HG02884 (cell line): ENCODE measurements around the gene DUSP6.
A peak's percentile ranks its signal among the peaks of the same experiment; 100 is the strongest.

ENCODE experiments used
- ATAC-seq: cut with Tn5 transposase; IDR thresholded peaks from one replicate; pipeline ENCODE4 v1.9.1; 2021; ENCODE audit warnings: mild to moderate bottlenecking, moderate library complexity; ENCODE audit not compliant: unreplicated experiment

The DUSP6 gene, protein sequence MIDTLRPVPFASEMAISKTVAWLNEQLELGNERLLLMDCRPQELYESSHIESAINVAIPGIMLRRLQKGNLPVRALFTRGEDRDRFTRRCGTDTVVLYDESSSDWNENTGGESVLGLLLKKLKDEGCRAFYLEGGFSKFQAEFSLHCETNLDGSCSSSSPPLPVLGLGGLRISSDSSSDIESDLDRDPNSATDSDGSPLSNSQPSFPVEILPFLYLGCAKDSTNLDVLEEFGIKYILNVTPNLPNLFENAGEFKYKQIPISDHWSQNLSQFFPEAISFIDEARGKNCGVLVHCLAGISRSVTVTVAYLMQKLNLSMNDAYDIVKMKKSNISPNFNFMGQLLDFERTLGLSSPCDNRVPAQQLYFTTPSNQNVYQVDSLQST

DNA sequence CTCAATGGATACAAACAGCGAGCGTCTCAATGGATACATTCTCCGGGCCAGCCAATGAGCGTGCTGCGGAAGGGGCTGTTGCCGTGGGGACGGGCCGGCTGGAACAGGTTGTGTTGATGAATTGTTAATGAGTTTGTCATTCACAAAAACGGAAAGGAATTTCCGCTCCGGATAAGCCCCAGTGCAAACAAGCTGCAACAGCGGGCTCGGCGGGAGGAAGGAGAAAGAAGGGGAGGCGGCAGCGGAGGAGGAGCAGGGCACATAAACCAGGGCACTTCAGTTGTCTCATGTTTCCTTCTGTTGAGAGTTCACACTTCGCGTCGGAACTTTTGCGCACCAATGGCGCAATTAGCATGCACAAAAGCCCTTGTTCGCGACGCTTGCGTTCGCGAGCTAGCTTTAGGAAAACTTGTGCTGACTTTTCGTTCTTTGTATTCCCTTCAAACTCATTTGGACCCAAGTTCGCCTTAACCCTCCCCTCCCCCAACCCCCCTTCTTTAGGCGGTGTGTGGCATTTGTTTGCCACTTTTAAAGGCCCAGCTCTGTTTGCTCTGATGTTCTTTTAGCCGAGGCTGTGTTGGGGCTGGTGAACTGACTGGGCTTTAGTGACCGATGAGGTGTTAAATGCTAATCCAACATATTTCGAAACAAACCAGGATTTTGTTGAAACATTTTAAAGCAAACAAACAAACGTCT is at the start of gene DUSP6:
Gene DUSP6, minus strand, starts transcription at position 10 of the 696 bp plus-strand sequence. CDS start 462 bp downstream, outside the sequence.
- peak; percentile 31 for ATAC-seq

DNA sequence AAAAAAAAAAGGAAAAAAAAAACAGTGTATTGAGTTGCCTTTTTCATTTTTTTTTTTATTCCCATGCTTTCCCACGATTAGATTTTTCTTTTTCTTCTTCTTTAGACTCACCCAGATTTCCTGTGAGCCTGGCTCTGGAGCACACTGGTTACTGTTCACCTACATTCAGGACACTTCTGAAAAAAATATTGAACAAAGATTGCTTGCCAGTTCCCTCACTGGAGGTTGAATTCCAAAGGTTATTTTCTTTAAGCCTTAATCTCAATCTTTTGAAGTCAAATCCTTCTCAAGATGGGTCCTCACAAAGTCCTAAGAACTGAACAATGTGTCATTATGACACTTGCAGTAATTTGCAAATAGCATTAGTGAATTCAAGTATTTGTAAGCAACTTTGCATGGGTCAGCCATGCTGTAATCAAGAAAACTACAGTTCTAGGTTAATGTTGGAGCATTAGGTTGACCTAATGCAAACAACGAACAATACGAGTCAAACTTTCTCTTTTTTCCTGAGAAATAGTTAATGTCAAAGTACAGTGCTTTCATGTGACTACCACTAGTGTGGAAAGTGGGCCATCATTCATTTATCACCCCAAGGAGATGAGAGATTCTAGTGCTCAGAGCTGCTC is 49.2 kb upstream of the DUSP6 start:
- ATAC-seq, result no peak

DNA sequence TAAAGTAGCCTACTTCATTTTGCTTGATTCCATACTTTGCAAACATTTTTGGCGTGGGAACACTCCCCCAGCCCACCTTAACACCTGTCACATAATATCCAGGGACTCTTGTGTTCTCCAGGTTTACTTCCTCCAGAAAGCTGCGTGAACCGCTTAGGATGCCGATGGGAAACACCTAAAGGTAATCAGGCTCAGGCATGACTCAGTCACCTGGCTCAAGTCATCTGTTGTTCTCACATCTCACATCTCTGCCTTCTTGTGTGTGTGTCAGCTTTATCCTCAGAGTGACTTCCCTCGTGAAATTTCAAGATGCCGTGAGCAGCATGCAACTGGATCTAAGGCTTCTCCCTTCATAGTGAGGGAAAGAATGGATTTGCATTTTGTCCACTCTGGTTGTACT is 48.1 kb upstream of the DUSP6 start:
- no peak for ATAC-seq

DNA sequence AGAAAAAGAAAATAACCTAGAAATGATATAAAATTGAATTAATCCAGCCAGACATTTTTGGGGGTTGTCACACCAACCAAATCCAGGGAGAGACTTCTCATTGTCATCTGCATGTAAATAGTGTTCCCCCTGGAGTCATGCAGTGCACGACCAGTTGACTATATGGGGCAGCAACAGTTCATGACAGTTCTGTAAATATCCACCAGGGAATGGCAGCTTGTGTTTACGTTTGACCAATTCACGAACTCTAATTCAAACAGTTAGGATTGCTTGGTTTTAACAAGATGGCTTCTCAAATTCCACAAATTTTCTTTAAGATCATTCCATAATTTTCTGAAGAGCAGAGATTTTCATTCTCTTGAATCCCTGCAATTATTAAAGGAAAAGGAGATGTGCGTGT is 43.4 kb upstream of the DUSP6 start:
- no peak for ATAC-seq

DNA sequence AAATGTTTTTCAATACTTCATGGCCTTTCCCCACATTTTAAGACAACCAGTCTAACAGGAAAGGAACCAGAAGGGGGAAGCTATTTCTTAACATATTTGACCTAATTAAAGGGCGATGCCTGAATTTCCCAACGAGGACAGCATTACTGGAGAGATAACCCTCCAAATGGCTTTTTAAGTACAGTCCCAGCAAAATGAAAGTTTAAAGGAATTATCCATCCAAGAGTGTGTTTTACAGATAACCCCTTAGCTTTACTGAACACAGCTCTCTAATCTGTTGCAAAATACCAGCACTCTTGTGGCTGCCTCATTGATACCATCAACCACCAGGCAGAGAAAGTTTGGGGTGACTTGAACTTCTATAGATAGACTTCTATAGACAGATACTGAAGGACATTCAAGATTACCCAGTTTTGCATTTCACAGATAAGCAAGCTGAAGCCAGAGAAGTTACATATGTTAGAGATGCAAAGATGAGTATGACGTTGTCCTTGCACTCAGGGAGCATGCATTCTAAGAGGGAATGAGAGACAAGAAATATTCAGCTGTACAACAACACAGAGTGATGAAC is 41.3 kb upstream of the DUSP6 start:
- no peak for ATAC-seq

DNA sequence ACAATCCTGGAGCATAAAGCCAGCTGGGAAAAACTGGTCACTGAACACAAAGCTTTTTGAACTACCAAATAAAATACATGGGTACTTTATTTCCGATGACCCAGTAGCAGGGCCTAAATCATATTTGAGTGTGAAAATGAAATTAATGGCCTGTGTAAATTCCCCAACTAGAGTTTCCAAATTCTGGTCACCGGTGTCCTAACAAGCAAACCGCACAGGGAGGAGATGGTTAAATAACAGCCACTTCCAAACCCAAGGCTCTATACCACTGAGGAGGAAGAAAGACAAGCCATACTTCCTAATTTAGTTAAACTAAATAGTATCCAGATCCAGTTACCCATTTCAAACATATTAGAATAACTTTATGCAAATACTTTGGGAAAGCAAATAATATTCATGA is 40.1 kb upstream of the DUSP6 start:
- no peak for ATAC-seq

DNA sequence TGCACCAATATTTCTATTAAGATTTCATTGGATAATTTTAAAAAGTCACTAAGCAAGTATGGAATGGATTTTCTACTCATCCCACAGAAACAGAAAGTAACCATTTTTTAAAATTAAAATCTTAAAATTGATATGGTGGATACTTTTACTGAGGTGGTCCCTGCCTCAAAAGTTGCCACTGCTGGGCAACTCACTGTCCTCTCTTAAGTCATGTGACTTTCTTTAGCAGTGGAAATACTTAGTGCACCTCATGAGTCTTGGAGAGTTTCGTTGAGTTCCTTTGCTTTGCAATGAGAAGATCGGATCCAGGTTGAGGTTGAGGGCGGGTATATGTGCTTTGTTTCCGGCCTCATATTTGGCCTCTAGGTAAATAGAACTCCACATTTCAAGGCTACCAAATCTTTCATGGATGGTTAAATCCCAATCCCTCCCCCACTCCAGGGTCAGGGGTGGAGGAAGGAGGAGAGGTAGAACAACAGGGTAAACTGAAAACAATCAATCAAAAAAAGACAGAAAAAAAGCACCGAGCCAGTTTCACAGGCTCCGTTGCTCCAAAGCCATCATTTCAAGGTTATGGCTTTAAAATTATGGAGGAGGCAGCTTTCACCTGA is 39.5 kb upstream of the DUSP6 start:
- no peak for ATAC-seq

DNA sequence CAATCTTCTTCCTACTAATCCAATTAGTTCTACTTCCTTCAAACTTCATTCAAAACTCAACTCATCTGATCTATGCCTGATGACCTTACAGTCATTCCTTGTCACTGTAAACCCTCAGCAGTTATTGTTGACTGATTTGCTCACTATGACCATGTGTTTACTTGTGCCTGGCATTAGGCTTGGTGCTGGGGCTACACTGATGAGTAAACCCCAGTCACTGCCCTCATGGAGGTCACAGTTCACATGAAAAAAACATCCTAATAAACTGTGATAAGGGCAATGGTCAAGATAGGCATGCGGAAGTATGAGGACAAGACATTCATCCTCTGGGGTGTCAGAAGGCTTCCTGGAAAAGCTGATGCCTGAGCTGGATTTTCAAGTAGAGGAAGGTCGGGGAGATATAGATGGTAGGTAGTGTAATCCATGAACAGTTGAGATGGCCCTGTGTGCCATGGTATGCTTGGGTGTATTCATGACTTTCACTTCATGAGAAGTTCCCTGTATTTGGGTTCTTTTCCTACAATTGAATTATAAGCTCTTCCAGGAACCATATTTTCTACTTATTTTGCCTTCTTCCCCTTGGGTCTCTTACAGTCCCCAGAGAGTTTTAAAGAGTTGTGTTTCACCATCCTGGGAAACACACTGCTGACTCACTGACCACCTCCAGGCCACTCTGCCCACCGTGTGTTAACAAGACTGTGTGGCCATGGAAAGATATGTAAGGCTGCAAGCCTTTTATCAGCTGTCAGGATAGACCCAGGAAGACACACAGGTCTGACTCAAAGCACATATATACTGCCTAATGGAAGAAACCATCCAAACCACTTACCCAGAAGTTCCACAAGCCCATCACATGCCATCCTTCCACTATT is 38.7 kb upstream of the DUSP6 start:
- no peak for ATAC-seq

DNA sequence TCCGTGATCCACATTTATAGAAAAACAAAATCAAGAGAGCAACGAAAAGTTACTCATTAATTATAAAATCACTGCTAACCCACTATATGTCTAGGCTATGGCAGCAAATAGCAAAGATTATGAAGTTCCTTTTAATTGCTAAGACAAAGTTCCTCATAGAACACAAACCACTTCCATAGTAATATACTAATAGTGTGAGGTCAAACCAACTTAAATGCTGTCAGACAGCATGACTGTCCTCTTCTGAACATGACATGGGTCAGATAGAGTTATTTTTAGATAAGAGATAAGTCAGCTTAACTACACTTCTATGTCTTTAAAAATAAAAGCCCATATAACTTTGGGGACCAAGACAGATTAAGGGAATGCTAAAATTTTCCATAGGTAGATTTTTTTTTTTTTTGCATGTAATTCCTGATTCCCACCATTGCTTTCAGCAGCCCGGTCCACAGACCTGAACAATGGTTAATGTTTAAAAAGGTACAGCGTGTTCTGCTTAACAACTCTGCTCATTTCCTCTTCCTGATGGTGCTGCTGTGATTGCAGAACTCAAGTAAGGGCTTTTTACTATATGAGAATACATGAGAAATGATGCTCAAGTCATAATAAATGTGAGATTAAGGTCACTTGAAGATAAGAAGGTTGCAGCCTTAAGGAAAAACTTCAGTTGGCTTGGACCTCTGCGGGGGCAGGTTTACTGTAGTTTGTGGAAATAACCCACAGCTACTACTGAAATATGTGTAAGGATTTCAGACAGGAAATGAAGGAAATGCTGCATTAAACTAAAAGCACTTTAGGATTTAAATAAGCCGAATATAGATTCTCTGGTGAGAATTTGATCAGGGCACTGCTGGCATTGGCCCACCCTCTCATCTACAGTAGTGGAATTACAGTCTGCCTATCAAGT is 37.7 kb upstream of the DUSP6 start:
- peak; percentile 48 for ATAC-seq

DNA sequence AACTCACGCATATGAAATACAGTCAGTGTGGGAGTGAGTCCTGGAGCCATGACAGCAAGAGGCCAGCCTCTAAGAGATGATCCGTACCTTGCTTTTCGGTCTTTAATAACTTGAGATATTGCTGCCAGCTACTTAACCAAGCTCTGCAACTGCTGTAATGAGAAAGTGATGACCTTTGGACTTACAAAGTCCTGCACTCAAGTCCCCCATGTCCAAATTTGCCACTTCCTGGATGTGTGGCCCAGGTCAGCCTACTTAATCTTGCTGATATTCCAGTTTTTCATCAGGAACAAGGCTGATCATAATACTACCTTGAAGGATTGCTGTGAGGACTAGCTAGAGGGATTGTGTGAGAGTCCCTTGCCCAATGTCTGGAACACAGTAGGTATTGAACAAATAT is 33.8 kb upstream of the DUSP6 start:
- ATAC-seq, result no peak

DNA sequence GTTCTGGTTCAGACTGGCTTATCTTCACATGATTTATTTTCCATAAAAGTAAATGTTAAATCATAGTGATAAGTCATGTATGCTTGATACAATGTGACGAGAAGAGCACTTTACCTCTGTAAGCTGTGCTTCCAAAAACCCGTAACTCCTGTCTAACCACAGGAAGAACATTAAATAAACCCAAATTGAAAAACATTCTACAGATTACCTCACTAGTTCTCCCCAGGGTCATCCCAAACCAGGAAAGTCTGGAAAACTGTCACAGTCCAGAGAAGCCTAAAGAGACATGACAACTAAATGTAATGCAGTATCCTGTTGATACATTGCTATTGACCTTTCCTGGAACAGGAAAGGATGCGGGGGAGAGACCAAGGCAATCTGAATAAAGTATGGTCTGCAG is 32.5 kb upstream of the DUSP6 start:
- no peak for ATAC-seq

DNA sequence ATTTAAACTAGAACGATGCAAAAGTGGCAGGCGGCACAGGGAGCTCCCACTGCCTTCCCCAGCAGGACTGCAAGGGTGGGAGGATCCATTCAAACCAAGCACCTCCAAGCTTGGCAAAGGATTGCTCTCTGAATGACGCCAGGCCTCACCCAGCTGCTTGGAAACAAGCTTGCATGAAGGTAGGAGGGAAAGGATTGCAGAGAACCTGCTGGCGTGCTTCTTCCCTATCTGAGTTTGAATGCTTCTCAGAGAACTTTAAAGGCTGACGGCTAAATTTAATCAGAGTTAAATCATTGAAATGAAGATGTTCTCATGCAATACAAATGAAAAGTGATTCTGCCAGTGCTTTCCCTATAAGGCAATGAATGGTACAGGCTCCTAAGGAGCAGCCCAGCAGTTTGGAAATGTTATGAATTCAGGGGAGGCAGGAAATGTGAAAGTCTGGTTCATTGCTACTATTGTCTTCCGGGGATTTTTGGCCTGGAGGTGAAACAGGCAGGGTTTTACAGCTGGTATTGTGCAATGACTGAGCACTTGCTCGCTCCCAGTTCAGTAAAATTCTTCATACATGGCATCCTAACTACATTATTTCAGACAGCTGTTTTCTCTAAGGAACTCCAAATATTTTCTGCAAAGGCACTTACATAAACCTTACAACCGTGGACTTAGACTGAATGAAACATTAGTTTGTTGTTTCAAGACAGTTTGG is 31.9 kb upstream of the DUSP6 start:
- ATAC-seq, result no peak

DNA sequence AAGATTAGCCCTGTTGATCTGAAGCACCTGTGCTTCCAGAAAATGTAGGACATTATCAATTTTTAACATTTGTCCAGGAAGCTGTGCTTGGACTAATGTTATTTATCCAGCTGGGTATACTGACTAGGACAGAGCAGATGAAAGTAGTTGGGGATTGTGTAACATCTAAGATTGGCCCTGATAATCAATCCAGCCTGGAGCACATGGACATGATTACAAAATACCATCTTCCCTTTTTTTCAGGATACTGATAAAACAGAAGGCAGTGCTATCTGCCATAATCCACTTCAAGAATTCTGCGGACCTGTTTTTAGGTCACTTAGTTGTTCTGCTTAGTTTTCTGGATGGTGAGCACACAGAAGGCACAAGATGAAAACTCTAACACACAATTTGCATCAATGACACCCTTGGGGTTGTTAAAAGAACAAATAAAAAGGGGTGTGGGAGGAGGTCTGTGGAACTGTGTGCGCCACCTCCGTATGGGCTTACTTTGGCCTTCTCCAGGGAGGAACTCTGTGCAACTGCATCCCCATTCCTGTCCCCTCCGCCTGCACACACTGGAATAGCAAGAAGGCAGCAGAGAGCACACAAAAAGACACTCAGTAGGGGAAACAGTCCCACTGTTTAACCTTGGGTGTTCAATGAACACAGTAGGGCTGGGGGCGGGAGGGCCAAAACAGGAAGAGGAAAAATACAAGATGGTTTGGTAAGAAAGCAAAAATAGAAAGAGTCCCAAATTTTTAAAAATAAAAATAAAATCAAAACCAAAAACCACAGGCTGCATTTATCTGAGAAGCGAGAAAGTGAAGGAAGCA is 31.1 kb upstream of the DUSP6 start:
- ATAC-seq, result no peak

DNA sequence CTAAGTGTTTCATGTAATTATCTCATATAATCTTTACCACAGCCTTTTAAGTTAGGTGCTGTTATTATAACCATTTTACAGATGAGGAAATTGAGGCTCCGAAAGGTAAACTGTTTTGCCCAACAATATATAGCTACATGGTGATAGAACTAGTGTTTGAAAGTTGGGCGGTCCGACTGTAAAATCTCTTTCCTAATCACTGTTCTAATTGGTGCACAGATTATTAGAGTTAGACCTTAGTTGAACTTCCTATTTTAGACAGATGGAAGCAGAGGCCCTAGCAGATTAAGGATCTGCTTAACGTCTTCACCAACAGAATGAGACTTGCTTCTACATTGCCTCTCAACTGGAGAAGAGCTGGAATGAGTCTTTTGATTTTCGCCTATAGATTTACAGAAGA is 30.0 kb upstream of the DUSP6 start:
- ATAC-seq, result no peak

DNA sequence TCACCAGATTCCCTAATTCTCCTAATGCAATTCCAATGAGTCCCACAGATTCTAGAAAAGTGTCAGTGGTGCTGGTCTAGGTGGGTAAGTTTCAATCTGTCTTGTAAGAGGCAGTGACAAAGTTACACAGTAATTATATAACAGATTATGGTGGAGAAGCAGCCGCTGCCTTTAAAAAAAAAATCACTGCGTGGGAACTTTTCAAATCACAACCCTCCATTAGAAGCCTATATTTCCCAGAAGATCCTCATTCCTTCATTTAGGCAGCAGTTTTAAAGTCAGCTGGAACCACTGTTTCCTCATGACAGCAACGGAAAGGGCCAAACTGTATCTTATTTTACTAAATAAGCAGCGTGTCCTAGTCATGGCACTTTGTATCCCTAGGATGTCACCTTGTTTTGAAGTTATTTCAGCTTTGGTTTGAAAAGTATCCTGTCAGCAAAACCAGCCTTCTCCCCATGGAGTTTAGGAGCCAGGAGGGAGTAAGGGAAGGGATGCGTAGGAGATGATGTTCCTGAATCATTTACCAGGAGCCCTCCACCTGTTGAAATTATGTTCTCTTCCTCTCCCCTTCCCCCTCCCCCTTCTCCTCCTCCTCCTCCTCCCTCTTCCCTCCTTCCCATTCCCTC is 27.7 kb upstream of the DUSP6 start:
- no peak for ATAC-seq

DNA sequence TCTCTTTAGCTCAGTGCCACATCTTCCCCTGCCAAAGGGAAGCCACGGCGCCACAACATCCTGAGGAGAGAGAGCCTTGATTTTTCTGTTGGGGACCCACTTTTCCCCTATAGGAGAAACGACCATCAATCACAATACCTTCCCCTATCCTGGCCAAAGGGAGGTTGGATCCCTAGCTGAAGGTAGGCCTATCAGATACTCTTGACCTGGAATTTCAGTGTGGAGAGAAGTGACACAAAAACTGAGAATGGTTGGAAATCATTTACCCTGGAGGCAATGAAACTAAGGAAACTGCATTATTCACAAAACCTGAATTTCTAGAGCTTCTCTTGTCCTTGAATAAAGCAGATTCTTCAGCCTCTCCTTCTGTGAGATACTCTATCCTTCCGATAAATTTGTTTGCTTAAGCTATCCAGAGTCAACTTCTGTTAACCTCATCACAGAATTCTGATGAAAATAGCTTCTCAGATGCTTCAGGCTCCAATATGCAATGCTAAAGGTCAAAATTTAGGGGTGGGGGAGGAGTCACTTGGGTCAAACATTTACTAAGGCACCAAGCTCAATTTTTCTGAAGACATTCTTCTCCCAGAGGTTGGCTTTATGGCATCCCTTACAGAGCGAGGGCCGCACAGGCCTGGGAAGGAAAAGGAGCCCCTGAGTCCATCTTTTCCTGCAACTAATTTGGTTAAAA is 27.0 kb upstream of the DUSP6 start:
- ATAC-seq, result no peak

DNA sequence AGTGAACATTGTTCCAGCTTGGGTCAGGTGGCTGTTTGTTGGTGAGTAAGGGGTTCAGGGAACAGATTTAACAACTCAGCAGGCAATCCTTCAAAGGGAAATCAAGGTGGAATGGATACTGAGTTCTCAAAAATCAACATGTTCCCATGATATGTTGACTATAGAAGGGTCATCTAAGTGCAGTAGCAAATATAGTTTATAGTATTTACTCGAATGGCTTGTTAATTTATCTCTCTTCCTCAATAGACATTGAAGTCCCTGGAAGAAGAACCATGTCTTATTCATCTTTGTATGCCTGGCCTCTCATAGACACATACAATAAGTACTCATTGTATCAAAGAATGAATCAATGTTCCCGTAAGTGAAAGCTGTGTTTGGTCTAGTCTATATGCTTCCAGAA is 24.5 kb upstream of the DUSP6 start:
- ATAC-seq, result no peak
